Right lobe of liver (tissue), 4 donors: ENCODE results near the gene TFR2.

Source experiments
- POLR2A ChIP-seq: fragments of 450-650 bp; IDR thresholded peaks from one replicate; pipeline ENCODE4 v1.6.1; 2017; ENCODE audit warnings: antibody characterized with exemption, mild to moderate bottlenecking
- TF ChIP-seq, protein P1 (sequence below), 4 donors: fragments of 200-600 bp in 3 of 4; fragments of 450-650 bp in 1 of 4; IDR thresholded peaks; one replicate each; pipeline versions ENCODE4 v1.5.1 to v1.8.0; 2016 to 2022; ENCODE audit warnings: antibody characterized with exemption in 4 of 4, mild to moderate bottlenecking in 2 of 4
- donor health status: DM: no; HTN: no; CAD: no.
- donor health status: DM: no; HTN: no; CAD: no.
- donor health status: DM: no; HTN: yes; CAD: no.

DNA sequence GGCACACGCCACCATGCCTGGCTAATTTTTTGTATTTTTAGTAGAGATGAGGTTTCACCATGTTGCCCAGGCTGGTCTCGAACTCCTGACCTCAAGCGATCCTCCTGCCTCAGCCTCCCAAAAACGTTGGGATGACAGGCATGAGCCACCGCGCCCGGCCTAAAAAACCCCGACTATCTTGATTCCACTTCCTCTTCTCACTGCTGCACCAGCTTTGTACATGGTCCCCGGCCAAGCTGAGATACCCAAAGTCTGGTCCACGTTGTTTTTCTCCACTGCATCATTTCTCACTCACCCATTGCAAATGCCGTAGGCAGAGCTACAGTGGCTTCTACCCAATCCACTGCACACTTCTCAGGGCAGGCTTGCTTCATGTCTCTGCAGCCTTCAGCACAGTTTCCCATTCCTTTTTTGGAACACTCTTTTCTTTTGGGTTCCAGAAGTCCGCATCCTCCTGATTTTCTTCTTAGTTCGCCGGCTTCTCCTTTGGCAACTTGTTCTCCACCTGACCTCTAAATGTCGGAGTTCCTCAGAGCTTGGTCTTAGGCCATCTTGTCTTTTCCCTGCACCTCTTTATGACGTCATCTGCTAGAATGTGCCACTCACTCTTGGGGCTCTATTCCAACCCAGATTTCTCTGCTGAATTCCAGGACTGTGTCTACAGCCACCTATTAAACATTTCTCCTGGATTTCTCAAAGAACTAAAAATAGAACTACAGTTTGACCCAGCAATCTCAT, 26.1 kb upstream of the TFR2 start:
- no peak for TF ChIP-seq POLR2A
- TF ChIP-seq, protein P1, sequence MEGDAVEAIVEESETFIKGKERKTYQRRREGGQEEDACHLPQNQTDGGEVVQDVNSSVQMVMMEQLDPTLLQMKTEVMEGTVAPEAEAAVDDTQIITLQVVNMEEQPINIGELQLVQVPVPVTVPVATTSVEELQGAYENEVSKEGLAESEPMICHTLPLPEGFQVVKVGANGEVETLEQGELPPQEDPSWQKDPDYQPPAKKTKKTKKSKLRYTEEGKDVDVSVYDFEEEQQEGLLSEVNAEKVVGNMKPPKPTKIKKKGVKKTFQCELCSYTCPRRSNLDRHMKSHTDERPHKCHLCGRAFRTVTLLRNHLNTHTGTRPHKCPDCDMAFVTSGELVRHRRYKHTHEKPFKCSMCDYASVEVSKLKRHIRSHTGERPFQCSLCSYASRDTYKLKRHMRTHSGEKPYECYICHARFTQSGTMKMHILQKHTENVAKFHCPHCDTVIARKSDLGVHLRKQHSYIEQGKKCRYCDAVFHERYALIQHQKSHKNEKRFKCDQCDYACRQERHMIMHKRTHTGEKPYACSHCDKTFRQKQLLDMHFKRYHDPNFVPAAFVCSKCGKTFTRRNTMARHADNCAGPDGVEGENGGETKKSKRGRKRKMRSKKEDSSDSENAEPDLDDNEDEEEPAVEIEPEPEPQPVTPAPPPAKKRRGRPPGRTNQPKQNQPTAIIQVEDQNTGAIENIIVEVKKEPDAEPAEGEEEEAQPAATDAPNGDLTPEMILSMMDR (IDR thresholded peaks at IDR 0.05): no peak
